KMS-11 (cell line): ENCODE data around the gene VWA3B.

ENCODE experiments used
- H2AFZ ChIP-seq: fragments of 200-600 bp; sonication (generic); 2 replicates; pipeline ENCODE4 v1.6.1; 2016; ENCODE audit warnings: antibody characterized with exemption, mixed run types, low read depth
- H3K27ac ChIP-seq: fragments of 200-600 bp; sonication (generic); 2 replicates; pipeline ENCODE4 v1.6.1; 2016; ENCODE audit warnings: mild to moderate bottlenecking, mixed run types
- H3K27me3 ChIP-seq: fragments of 200-600 bp; sonication (generic); 2 replicates; pipeline ENCODE4 v1.6.1; 2017; ENCODE audit warnings: mild to moderate bottlenecking, low read depth, mixed run types, moderate library complexity; ENCODE audit not compliant: insufficient read depth
- H3K36me3 ChIP-seq: fragments of 200-600 bp; sonication (generic); 2 replicates; pipeline ENCODE4 v1.6.1; 2017; ENCODE audit warnings: mild to moderate bottlenecking, mixed run types; ENCODE audit not compliant: insufficient read depth
- H3K4me1 ChIP-seq: fragments of 200-600 bp; sonication (generic); 2 replicates; pipeline ENCODE4 v1.6.1; 2016; ENCODE audit warnings: mild to moderate bottlenecking, low read depth, mixed run types; ENCODE audit not compliant: poor library complexity, severe bottlenecking
- H3K4me2 ChIP-seq: fragments of 200-600 bp; sonication (generic); 2 replicates; pipeline ENCODE4 v1.7.0; 2016; ENCODE audit warnings: mild to moderate bottlenecking, mixed run types
- H3K4me3 ChIP-seq: fragments of 200-600 bp; sonication (generic); IDR thresholded peaks from 2 replicates; pipeline ENCODE4 v1.6.1; 2017; ENCODE audit warnings: low read depth, low read length, mixed read lengths; ENCODE audit not compliant: insufficient read depth
- H3K79me2 ChIP-seq: fragments of 200-600 bp; sonication (generic); 2 replicates; pipeline ENCODE4 v1.6.1; 2016; ENCODE audit warnings: low read depth, mixed run types; ENCODE audit not compliant: insufficient read depth
- H3K9ac ChIP-seq: fragments of 200-600 bp; sonication (generic); 2 replicates; pipeline ENCODE4 v1.6.1; 2016; ENCODE audit warnings: mild to moderate bottlenecking, mixed run types
- H4K20me1 ChIP-seq: fragments of 200-600 bp; sonication (generic); 2 replicates; pipeline ENCODE4 v1.6.1; 2016; ENCODE audit warnings: mild to moderate bottlenecking, mixed run types; ENCODE audit not compliant: insufficient read depth
- CTCF ChIP-seq: fragments of 200-600 bp; sonication (generic); conservative IDR thresholded peaks from 2 replicates; pipeline ENCODE4 v1.6.1; 2017; ENCODE audit warnings: low read depth, mild to moderate bottlenecking, antibody characterized with exemption, low read length, moderate library complexity, mixed read lengths

Gene VWA3B

GRCh38 chr2:98121149-98121548 lies 34.2 kb downstream of the VWA3B start:
- TF ChIP-seq CTCF: no peak
- Histone ChIP-seq H3K79me2 (no peaks in the 10 kb centered on the region), H3K27me3 (no peaks in the 10 kb centered on the region), H3K4me2 (no peak overlapping the region), H3K4me1 (no peaks in the 10 kb centered on the region), H2AFZ (no peak overlapping the region), H4K20me1 (no peaks in the 10 kb centered on the region), H3K4me3 (no peak overlapping the region), H3K36me3 (no peaks in the 10 kb centered on the region), H3K9ac (no peak overlapping the region), H3K27ac (no peak overlapping the region)

- H3K4me3 ChIP-seq: no peak overlapping the region
- H3K4me2 ChIP-seq: no peak overlapping the region
- no peak overlapping the region for H3K27ac ChIP-seq
- no peaks in the 10 kb centered on the region for H3K79me2 ChIP-seq
- no peaks in the 10 kb centered on the region for H3K27me3 ChIP-seq
- no peaks in the 10 kb centered on the region for H3K36me3 ChIP-seq
- H3K9ac ChIP-seq: no peak overlapping the region
- no peaks in the 10 kb centered on the region for H4K20me1 ChIP-seq
- no peak for TF ChIP-seq CTCF
- no peaks in the 10 kb centered on the region for H3K4me1 ChIP-seq
- H2AFZ ChIP-seq: no peak overlapping the region
These were observed 35.6 kb downstream of the VWA3B start for GRCh38 chr2:98122524-98122923.

GRCh38 chr2:98123286-98123685 lies 36.3 kb downstream of the VWA3B start:
- Histone ChIP-seq H3K4me1 (no peaks in the 10 kb centered on the region), H4K20me1 (no peaks in the 10 kb centered on the region), H3K79me2 (no peaks in the 10 kb centered on the region), H2AFZ (no peak overlapping the region), H3K27me3 (no peaks in the 10 kb centered on the region), H3K9ac (no peak overlapping the region), H3K36me3 (no peaks in the 10 kb centered on the region), H3K27ac (no peak overlapping the region), H3K4me3 (no peak overlapping the region), H3K4me2 (no peak overlapping the region)
- TF ChIP-seq CTCF: no peak

GRCh38 chr2:98126061-98126460 lies 39.1 kb downstream of the VWA3B start:
- Histone ChIP-seq H3K27me3 (no peaks in the 10 kb centered on the region), H4K20me1 (no peaks in the 10 kb centered on the region), H3K4me3 (no peak overlapping the region), H3K4me1 (no peaks in the 10 kb centered on the region), H3K4me2 (no peak overlapping the region), H3K79me2 (no peaks in the 10 kb centered on the region), H3K9ac (no peak overlapping the region), H3K27ac (no peak overlapping the region), H3K36me3 (no peaks in the 10 kb centered on the region), H2AFZ (no peak overlapping the region)
- TF ChIP-seq CTCF: no peak
